GM12878 (cell line): Measurements from ENCODE around the gene ZBTB18. TPM values are rescaled to one million over a fixed set of nuclear protein-coding genes. Genes with fewer than 3 reads are reported as not detected.

ENCODE experiments used
- ATAC-seq: fragments of 200-7000 bp; cut with Tn5 transposase; 3 replicates; pipeline ENCODE4 v1.9.1; 2020; ENCODE audit warnings: mild to moderate bottlenecking, moderate library complexity
- BruUV-seq: library from RNA; stranded (reverse); fragments of 400-500 nt; replicated peaks from 2 replicates; lab custom pipeline; 2021; lab: Mats Ljungman, UMichigan
- CTCF ChIA-PET: fragments of 300-600 bp; sonication (Branson Sonifier 250); formaldehyde crosslinking; extraction: SDS; loops from one replicate; lab custom pipeline; 2021; ENCODE audit warnings: inconsistent platforms; lab: Yijun Ruan, JAX
- POLR2A ChIA-PET: fragments of 350-600 bp; formaldehyde crosslinking; extraction: SDS; loops from one replicate; lab custom pipeline; 2021; ENCODE audit warnings: inconsistent platforms; lab: Charles Lee
- RAD21 ChIA-PET: fragments of 300-600 bp; sonication (Branson Sonifier 250); formaldehyde crosslinking; loops from one replicate; lab custom pipeline; 2023; ENCODE audit warnings: antibody characterized with exemption; ENCODE audit not compliant: unreplicated experiment; lab: Charles Lee
- SMC1A ChIA-PET: fragments of 300-600 bp; sonication (Branson Sonifier 250); formaldehyde crosslinking; loops from one replicate; lab custom pipeline; 2023; ENCODE audit not compliant: unreplicated experiment, uncharacterized antibody; lab: Charles Lee
- DNase-seq: peaks from one replicate; pipeline ENCODE4 v3.0.0-alpha.2; 2011; ENCODE audit warnings: low read depth, low spot score
- FAIRE-seq: peaks from 3 replicates; lab custom pipeline; 2011; peaks lifted over from hg19 to GRCh38; lab: Jason Lieb, UNC
- H2AFZ ChIP-seq: 2 replicates; pipeline ENCODE4 v1.6.0; 2011; ENCODE audit warnings: low read depth, low read length, control low read depth; ENCODE audit not compliant: control insufficient read depth
- H3K27ac ChIP-seq: 2 replicates; pipeline ENCODE4 v1.5.1; 2011; ENCODE audit warnings: control low read depth; ENCODE audit not compliant: control insufficient read depth, insufficient read depth
- H3K27me3 ChIP-seq, 2 experiments: replicated peaks in 1 of 2; 2 replicates each; pipeline versions ENCODE4 v1.6.0 to v1.6.1; 2011; ENCODE audit warnings: low read length in 1 of 2; ENCODE audit not compliant: control insufficient read depth in 2 of 2, insufficient read depth in 2 of 2
- H3K36me3 ChIP-seq, 2 experiments: 2 replicates each; pipeline ENCODE4 v1.5.1; 2011; ENCODE audit warnings: low read length in 1 of 2; ENCODE audit not compliant: control insufficient read depth in 2 of 2, insufficient read depth in 2 of 2
- H3K4me1 ChIP-seq: 2 replicates; pipeline ENCODE4 v1.6.1; 2011; ENCODE audit warnings: mild to moderate bottlenecking, low read length, moderate library complexity, mixed read lengths; ENCODE audit not compliant: control insufficient read depth, insufficient read depth
- H3K4me2 ChIP-seq: 2 replicates; pipeline ENCODE4 v1.6.0; 2011; ENCODE audit warnings: control low read depth; ENCODE audit not compliant: control insufficient read depth, insufficient read depth
- H3K4me3 ChIP-seq: fragments of 200-600 bp; sonication (generic); 2 replicates; pipeline ENCODE4 v1.5.1; 2016
- H3K79me2 ChIP-seq: 2 replicates; pipeline ENCODE4 v1.6.0; 2011; ENCODE audit warnings: low read length; ENCODE audit not compliant: control insufficient read depth, insufficient read depth
- H3K9ac ChIP-seq: 2 replicates; pipeline ENCODE4 v1.8.0; 2011; ENCODE audit warnings: low read length, control low read depth, mixed read lengths; ENCODE audit not compliant: control insufficient read depth, insufficient read depth
- H3K9me3 ChIP-seq: replicated peaks from 3 replicates; pipeline ENCODE4 v1.5.1; 2011; ENCODE audit warnings: mild to moderate bottlenecking, low read length; ENCODE audit not compliant: control insufficient read depth, insufficient read depth
- H4K20me1 ChIP-seq: 2 replicates; pipeline ENCODE4 v1.6.0; 2011; ENCODE audit not compliant: control insufficient read depth, insufficient read depth
- CHD2 ChIP-seq: IDR thresholded peaks from 2 replicates; pipeline ENCODE4 v1.6.1; 2011; ENCODE audit warnings: low read depth, low read length, improper control_type of control experiment, borderline replicate concordance
- CREM ChIP-seq: IDR thresholded peaks from 2 replicates; pipeline ENCODE4 v1.6.1; 2014; ENCODE audit warnings: antibody characterized with exemption, low read depth
- ETV6 ChIP-seq, 2 experiments: fragments of 450-650 bp in 1 of 2; IDR thresholded peaks in 1 of 2; conservative IDR thresholded peaks in 1 of 2; 2 replicates each; pipeline ENCODE4 v1.6.1; 2014; ENCODE audit warnings: antibody characterized with exemption in 1 of 2, borderline replicate concordance in 1 of 2, low read depth in 1 of 2, mild to moderate bottlenecking in 1 of 2, moderate library complexity in 1 of 2
- HDAC6 ChIP-seq: fragments of 200-600 bp; sonication (generic); IDR thresholded peaks from one replicate; pipeline ENCODE4 v1.8.0; 2017; ENCODE audit warnings: antibody characterized with exemption; ENCODE audit not compliant: unreplicated experiment
- IKZF1 ChIP-seq: fragments of 450-650 bp; conservative IDR thresholded peaks from 2 replicates; pipeline ENCODE4 v1.6.1; 2017; ENCODE audit warnings: antibody characterized with exemption, mild to moderate bottlenecking
- MYB ChIP-seq: fragments of 150-350 bp; IDR thresholded peaks from 2 replicates; pipeline ENCODE4 v1.6.1; 2014; ENCODE audit warnings: mild to moderate bottlenecking, low read depth, low read length, borderline replicate concordance
- PBX3 ChIP-seq: IDR thresholded peaks from 2 replicates; pipeline ENCODE4 v1.6.1; 2011; ENCODE audit warnings: mild to moderate bottlenecking, low read depth, low read length, moderate library complexity; ENCODE audit not compliant: insufficient replicate concordance
- POLR2AphosphoS2 ChIP-seq: IDR thresholded peaks from 2 replicates; pipeline ENCODE4 v1.6.1; 2011; ENCODE audit warnings: low read depth, mild to moderate bottlenecking, low read length, improper control_type of control experiment, moderate library complexity
- POLR2AphosphoS5 ChIP-seq: IDR thresholded peaks from 2 replicates; pipeline ENCODE4 v1.6.1; 2011; ENCODE audit warnings: mild to moderate bottlenecking, low read length, inconsistent platforms
- RAD21 ChIP-seq: IDR thresholded peaks from 2 replicates; pipeline ENCODE4 v1.6.1; 2011; ENCODE audit warnings: mild to moderate bottlenecking, low read depth, low read length, moderate library complexity; ENCODE audit not compliant: insufficient read depth
- RUNX3 ChIP-seq: IDR thresholded peaks from 2 replicates; pipeline ENCODE4 v1.6.1; 2012; ENCODE audit warnings: low read length, inconsistent platforms
- SIX5 ChIP-seq: IDR thresholded peaks from 2 replicates; pipeline ENCODE4 v1.6.1; 2011; ENCODE audit warnings: mild to moderate bottlenecking, low read depth, low read length, moderate library complexity; ENCODE audit not compliant: severe bottlenecking
- SMAD1 ChIP-seq: fragments of 450-650 bp; IDR thresholded peaks from 2 replicates; pipeline ENCODE4 v1.6.1; 2018; ENCODE audit warnings: mild to moderate bottlenecking, low read depth; ENCODE audit not compliant: partially characterized antibody
- TARDBP ChIP-seq: IDR thresholded peaks from 2 replicates; pipeline ENCODE4 v1.6.1; 2016; ENCODE audit warnings: borderline replicate concordance
- TCF7 ChIP-seq: IDR thresholded peaks from 2 replicates; pipeline ENCODE4 v1.6.1; 2014; ENCODE audit warnings: antibody characterized with exemption, borderline replicate concordance
- ZNF274 ChIP-seq: IDR thresholded peaks from one replicate; pipeline ENCODE4 v1.8.0; 2011; ENCODE audit not compliant: insufficient read length, insufficient read depth
- ZSCAN29 ChIP-seq: fragments of 450-650 bp; IDR thresholded peaks from 2 replicates; pipeline ENCODE4 v1.6.1; 2017; ENCODE audit warnings: mild to moderate bottlenecking, moderate library complexity
- WGBS: methylation state at CpG from one replicate; pipeline ENCODE4 v1.1.6; 2016; ENCODE audit warnings: low lambda C conversion rate; ENCODE audit not compliant: insufficient replicate concordance, insufficient coverage; ENCODE audit errors: missing lambda C conversion rate; 5-methylcytosine and 5-hydroxymethylcytosine counted together
- in situ Hi-C: fragments of 300-500 bp; cut with MboI; formaldehyde crosslinking; loops from 9 replicates; pipeline ENCODE4 v1.14.3; 2018; ENCODE audit warnings: mixed read lengths
- intact Hi-C: fragments of 100-400 bp; cut with micrococcal nuclease; formaldehyde crosslinking; loops from one replicate; pipeline ENCODE4 v1.14.2; 2022; ENCODE audit not compliant: unreplicated experiment
- polyA plus RNA-seq, 11 experiments: library from polyadenylated mRNA; depleted of rRNA in 4 of 11; unstranded in 6 of 11; stranded (reverse) in 5 of 11; fragments of >200 nt; fragmentation: Nextera tagmentation in 4 of 11; fragmentation: Illumina TruSeq in 1 of 11; extraction: Ambion mirVana in 4 of 11; extraction: Trizol in 1 of 11; gene quantifications; 1 replicate in 1 of 11; 2 replicates in 10 of 11; pipeline versions ENCODE4 v1.2.1 to v1.2.3, GENCODE V29; 2011 to 2016; ENCODE audit warnings: inconsistent platforms in 2 of 11, missing spikeins in 2 of 11, low read depth in 1 of 11
- total RNA-seq, 4 experiments: library from RNA; depleted of rRNA in 3 of 4; stranded (reverse); fragments of >200 nt in 3 of 4; fragmentation: Illumina TruSeq in 1 of 4; extraction: Trizol in 1 of 4; gene quantifications; 2 replicates each; pipeline versions ENCODE4 v1.2.1 to v1.2.3, GENCODE V29; 2013 to 2021

The ZBTB18 gene
- total and polyA plus RNA-seq, 10 of the 15 experiments (the other 5 are each of a cell fraction or from before 2014, with no cell fraction given): 0.27 to 8.6 (median 6.1) TPM

DNA sequence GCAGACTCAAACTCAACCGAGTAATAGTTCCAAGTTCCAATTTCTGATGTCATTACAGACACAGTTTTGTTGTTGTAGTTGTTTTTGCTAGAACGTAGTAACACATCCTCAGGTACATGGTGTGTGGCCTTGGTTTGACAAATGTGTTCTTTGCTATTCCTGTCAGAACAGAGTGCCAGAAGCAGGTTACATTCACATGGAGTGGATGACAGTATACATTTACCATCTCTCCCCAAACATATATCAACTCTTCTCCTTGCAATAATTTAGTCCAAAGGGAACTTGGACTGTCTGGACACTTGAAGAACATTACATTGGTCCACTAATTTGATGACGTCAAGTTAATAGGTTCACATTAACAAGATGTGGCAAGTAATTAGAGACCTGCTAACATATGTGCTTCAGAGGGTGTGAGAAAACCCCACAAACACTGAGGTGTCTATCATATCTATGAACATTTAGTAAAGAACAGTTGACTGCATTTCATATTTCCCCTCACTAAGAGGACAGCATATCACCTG is 44.6 kb upstream of the ZBTB18 start (continued):
- TF ChIP-seq SIX5: no peak
- no peak for TF ChIP-seq SMAD1

GRCh38 chr1:244006961-244007360 is 44.1 kb upstream of the ZBTB18 start:
- H3K27me3 ChIP-seq: no peaks in the 10 kb centered on the region; a peak in 1 of 4 replicates
- no peak overlapping the region for H3K27ac ChIP-seq
- ATAC-seq: no peak
- no peak overlapping the region for H2AFZ ChIP-seq
- no peaks in the 10 kb centered on the region for H3K4me1 ChIP-seq
- no TSS peak for BruUV-seq
- ChIA-PET CTCF (no interaction called here), RAD21 (no interaction called here), SMC1A (no interaction called here), POLR2A (no interaction called here)
- no peaks in the 10 kb centered on the region for H4K20me1 ChIP-seq
- H3K9ac ChIP-seq: no peak overlapping the region
- no peaks in the 10 kb centered on the region for H3K9me3 ChIP-seq
- no peaks in the 10 kb centered on the region for H3K79me2 ChIP-seq
- FAIRE-seq: no peak
- intact Hi-C loops (no loop called here), in situ Hi-C loops (no loop called here)
- no peak for TF ChIP-seq ETV6 (conservative IDR thresholded peaks at IDR 0.05 in 1 of 2, IDR thresholded peaks at IDR 0.05 in 1 of 2; ENCODE audit: borderline replicate concordance in 1 of 2, low read depth in 1 of 2)
- no peak overlapping the region for H3K4me3 ChIP-seq
- no peaks in the 10 kb centered on the region for H3K36me3 ChIP-seq
- no peak overlapping the region for H3K4me2 ChIP-seq
- no peak for DNase-seq
- WGBS: 67% methylated on average over 5 of the region's 5 CpGs

GRCh38 chr1:244010191-244010590 is 40.9 kb upstream of the ZBTB18 start:
- DNase-seq: no peak
- ATAC-seq: peak; percentile 36
- in situ Hi-C loops: no loop called here
- intact Hi-C loops: no loop called here
- BruUV-seq: no TSS peak
- ChIA-PET SMC1A (no interaction called here), POLR2A (no interaction called here), CTCF (no interaction called here), RAD21 (no interaction called here)
- FAIRE-seq: no peak
- no peak overlapping the region for H2AFZ ChIP-seq
- 36% methylated on average over 6 of the region's 6 CpGs for WGBS
- no peak overlapping the region for H3K4me3 ChIP-seq
- H3K36me3 ChIP-seq: no peaks in the 10 kb centered on the region
- H3K79me2 ChIP-seq: no peaks in the 10 kb centered on the region
- no peak overlapping the region for H3K9ac ChIP-seq
- peaks cover 0 to 4% of the 10 kb centered on the region in 2 experiments; a peak in 1 of 4 replicates for H3K27me3 ChIP-seq
- no peaks in the 10 kb centered on the region for H3K9me3 ChIP-seq
- no peak overlapping the region for H3K27ac ChIP-seq
- no peaks in the 10 kb centered on the region for H4K20me1 ChIP-seq
- H3K4me2 ChIP-seq: no peak overlapping the region
- no peaks in the 10 kb centered on the region for H3K4me1 ChIP-seq
- TF ChIP-seq POLR2AphosphoS2 (no peak), PBX3 (no peak), ZSCAN29 (no peak), RAD21 (no peak), ZNF274 (no peak), MYB (no peak), ETV6 (conservative IDR thresholded peaks at IDR 0.05 in 1 of 2, IDR thresholded peaks at IDR 0.05 in 1 of 2; ENCODE audit: borderline replicate concordance in 1 of 2, low read depth in 1 of 2) (no peak), TCF7 (no peak), RUNX3 (no peak), CHD2 (no peak), TARDBP (no peak), CREM (no peak), POLR2AphosphoS5 (no peak), HDAC6 (no peak), IKZF1 (no peak)
